GM19328 (cell line): Measurements from ENCODE around the gene AP3B1.
"Not testable (repeated sequence)": the region's sequence is repeated elsewhere in the genome, so short reads cannot be mapped to it uniquely, and the experiment has no call there.

ENCODE experiments used
- ATAC-seq: cut with Tn5 transposase; IDR thresholded peaks from one replicate; pipeline ENCODE4 v1.9.1; 2021; ENCODE audit warnings: mild to moderate bottlenecking, moderate library complexity; ENCODE audit not compliant: unreplicated experiment

Gene AP3B1

DNA sequence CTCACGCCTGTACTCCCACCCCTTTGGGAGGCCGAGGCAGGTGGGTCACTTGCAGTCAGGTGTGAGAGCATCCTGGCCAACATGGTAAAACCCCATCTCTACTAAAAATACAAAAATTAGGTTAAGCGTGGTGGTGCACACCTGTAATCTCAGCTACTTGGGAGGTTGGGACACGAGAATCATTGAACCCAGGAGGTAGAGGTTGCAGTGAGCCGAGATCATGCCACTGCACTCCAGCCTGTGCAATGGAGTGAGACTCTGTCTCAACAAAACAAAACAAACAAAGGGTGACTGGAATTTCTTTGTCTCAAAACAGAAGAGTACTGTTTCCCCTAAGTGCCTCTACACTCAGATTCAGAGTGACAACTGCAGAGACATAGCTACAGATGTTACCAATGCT is 116.1 kb downstream of the AP3B1 start:
- no peak for ATAC-seq

GRCh38 chr5:78170335-78170734 is 124.2 kb downstream of the AP3B1 start:
- not testable (repeated sequence) for ATAC-seq

- ATAC-seq = no peak
Observed at GRCh38 chr5:78162253-78162862, 132.1 kb downstream of the AP3B1 start.

- ATAC-seq = no peak
Observed at GRCh38 chr5:78157001-78157400, 137.5 kb downstream of the AP3B1 start.

DNA sequence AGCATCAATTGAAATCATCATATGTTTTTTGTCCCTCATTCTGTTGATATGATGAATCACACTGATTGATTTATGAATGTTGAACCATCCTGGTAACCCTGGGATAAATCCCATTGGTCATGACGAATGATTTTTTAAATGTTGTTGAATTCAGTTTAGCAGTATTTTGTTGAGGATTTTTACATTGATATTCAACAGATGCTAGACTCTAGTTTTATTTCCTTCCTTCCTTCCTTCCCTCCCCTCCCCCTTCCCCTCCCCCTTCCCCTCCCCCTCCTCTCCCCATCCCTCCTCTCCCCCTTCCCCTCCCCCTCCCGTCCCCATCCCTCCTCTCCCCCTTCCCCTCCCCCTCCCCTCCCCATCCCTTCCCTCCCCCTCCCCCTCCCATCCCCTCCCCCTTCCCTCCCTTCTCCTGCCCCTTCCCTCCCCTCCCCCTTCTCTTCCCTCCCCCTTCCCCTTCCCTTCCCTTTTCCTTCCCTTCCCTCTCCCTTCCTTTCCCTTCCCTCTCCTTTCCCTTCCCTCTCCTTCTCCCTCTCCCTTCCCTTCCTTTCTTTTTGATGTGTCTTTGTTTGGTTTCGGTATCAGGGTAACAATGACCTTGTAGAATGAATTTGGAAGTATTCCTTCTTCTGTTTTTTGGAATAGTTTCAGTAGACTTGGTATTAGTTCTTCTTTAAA is 142.8 kb downstream of the AP3B1 start:
- ATAC-seq = no peak

GRCh38 chr5:78137290-78137689 is 157.2 kb downstream of the AP3B1 start:
- no peak for ATAC-seq

DNA sequence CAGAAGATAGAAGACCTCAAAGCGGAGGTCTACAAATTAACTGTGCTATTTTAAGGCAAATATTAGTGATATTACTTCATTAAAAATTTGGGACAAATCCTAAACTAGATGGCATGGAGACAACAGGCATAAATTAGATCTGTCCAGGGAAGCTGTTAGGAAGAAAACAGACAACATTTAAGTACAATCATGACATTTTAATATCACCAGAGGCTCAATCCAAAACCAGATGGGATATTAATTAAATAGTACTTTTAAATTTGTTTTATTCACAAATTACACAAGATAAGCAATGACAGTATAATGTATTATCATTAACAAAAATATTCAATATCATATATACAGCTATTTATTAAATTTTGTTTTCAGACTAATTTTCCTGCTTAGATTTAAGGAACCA is 161.1 kb downstream of the AP3B1 start:
- ATAC-seq = no peak

DNA sequence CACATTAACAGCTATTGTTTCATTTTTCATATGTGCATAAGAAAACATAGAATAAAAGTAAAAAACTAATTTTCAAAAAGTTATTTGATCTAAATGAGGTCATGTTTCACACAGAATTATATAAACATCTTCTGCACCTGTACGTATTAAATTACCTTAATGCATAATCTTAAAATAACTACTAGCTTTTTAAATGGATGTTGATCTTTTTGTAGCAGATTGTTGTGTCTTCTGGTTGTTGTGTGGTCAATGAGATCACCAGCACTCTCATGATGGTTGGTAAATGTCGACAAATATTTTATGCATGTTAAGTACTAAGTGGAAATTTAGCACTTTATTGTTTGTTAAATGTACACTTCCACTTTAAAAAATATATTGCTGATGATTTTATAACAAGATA is 162.0 kb downstream of the AP3B1 start:
- ATAC-seq = no peak

DNA sequence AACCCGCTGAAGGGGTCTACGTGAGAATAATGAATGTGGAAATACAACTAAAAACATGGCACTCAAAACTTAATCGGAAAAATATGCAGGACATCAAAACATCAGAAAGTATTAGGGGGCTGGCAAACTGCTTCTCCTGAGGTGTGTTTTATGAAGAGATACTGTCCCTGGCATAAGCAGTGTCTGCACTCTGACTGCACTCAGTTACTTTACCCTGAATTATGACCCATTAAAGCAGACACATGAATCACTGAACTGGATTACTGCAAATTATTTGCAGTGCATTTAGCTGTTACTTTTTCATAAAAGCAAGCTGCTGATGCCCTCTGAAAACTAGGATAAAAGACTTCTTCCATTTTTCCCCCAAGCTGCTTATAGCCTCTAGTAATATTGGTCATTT is 164.9 kb downstream of the AP3B1 start:
- no peak for ATAC-seq

GRCh38 chr5:78127875-78128274 is 166.6 kb downstream of the AP3B1 start:
- ATAC-seq = no peak

DNA sequence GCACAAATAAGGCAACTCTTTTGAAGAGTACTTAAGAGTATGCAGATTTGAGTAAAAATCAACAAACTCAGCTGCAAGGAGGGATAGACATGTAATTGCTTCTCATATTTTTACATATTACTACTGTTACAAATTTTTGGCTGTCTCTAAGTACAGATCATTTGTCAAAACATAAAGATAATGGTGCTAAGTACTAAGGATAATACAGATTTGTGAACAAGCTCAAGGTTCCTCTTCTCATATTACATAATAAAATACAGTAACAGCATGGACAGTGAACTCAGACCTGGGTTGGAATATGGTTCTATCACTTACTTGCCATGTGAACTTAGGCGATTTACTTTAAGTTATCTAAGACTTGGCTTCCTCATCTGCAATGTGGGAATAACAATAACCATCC is 168.0 kb downstream of the AP3B1 start:
- ATAC-seq = no peak

DNA sequence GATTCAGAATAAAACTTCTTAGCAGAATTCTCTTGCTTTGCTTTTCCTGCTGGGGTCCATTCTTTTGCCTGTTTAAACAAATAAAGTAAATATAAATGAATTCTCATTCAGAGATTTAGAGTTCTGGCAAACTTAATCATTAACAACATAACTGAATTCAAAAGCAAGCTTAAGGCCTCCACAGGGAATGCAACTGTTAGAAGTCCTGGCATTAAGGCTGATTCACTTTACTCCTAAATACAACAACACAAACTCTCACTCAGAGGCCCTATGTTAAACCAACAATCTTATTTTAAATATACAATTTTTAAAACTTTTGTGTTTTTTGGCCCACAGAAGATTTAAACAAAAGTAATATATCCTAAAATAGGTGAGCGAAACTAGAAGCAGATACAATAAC is 178.3 kb downstream of the AP3B1 start:
- no peak for ATAC-seq

DNA sequence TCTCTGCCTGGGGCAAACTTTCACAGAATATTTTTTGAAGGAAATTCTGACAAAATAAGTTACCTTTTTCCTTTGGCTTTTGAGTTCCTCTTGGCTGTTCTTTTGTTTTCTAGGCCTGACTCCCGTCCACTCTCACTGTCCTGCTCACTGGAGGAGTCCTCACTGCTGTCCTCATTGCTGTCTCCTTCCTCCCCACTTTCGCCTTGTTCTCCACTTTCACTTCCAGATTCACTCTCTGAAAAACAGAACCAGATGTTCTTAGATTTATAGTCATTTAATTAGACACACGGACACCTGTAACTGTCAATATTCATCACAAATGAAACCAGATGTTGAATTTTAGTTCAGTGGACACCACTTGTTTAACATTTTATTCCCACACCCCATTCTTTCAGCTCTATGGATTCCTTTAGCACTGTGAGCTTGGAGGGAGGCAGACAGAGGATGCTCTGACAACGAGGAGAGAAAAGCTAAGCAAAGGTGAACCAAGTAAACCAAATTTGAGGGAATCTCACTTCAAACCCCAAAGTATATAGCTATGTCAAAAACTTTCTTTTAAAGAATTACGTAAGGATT is 180.7 kb downstream of the AP3B1 start:
- ATAC-seq = no peak

- no peak for ATAC-seq
Observed at GRCh38 chr5:78112931-78113330, 181.6 kb downstream of the AP3B1 start.

- no peak for ATAC-seq
Observed at GRCh38 chr5:78109891-78110324, 184.6 kb downstream of the AP3B1 start.

- no peak for ATAC-seq
Observed at GRCh38 chr5:78108564-78108963, 185.9 kb downstream of the AP3B1 start.

- no peak for ATAC-seq
Observed at GRCh38 chr5:78103232-78103918, 191.1 kb downstream of the AP3B1 start.

- ATAC-seq = no peak
Observed at GRCh38 chr5:78102500-78102899, 192.0 kb downstream of the AP3B1 start.

- ATAC-seq = no peak
Observed at GRCh38 chr5:78095125-78095524, 199.4 kb downstream of the AP3B1 start.

DNA sequence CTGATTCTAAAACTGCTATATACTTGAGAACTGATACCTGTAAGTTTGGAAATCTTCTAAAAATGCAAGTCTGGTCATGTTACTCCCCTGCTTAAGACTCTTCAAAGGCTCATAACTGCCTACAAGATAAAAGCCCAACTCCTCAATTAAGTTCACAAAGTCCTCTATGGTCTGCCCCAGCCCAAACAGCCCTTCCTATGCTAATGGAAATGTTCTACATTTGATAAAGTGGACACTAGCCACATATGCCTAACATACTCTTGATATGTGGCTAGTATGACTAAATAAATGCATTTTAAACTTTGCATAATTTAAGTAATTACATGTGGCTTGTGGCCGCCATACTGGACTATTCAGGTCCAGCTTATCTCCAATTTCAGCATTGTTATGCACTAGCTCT is 204.5 kb downstream of the AP3B1 start:
- ATAC-seq = no peak

- ATAC-seq = no peak
Observed at GRCh38 chr5:78078858-78079257, 215.6 kb downstream of the AP3B1 start.
